ENCODE results near the gene PCDHGB1.
"Not testable (repeated sequence)": the region's sequence is repeated elsewhere in the genome, so short reads cannot be mapped to it uniquely, and the experiment has no call there.

PCDHGB1 gene

GRCh38 chr5:141389153-141390042 is 39.5 kb downstream of the PCDHGB1 start:
- Histone ChIP-seq H3K27me3 (ENCODE audit: insufficient read depth, low read length, poor library complexity) (no peaks in the 10 kb centered on the region), H2AFZ (ENCODE audit: low read depth, low read length) (no peak overlapping the region), H3K4me3 (ENCODE audit: low read depth in 1 of 2, low read length in 2 of 2) (no peak overlapping the region), H3K79me2 (ENCODE audit: insufficient read depth, low read length) (no peaks in the 10 kb centered on the region), H3K9me3 (ENCODE audit: insufficient read depth, low read length, severe bottlenecking) (no peaks in the 10 kb centered on the region), H3K27ac (ENCODE audit: low read length) (no peak overlapping the region), H4K20me1 (ENCODE audit: insufficient read depth, low read length) (no peaks in the 10 kb centered on the region), H3K4me2 (ENCODE audit: insufficient read depth, low read length) (no peak overlapping the region), H3K9ac (ENCODE audit: low read depth, low read length) (no peak overlapping the region), H3K4me1 (ENCODE audit: insufficient read depth, low read length) (no peaks in the 10 kb centered on the region), H3K36me3 (ENCODE audit: insufficient read depth, low read length) (no peaks in the 10 kb centered on the region)
- TF ChIP-seq EZH2 (IDR thresholded peaks at IDR 0.05; ENCODE audit: borderline replicate concordance, low read depth, low read length, severe bottlenecking) (no peak), CTCF (IDR thresholded peaks at IDR 0.05; ENCODE audit: borderline replicate concordance, extremely low read depth, low read length, poor library complexity, severe bottlenecking) (no peak)
- DNase-seq (no peak), ATAC-seq (ENCODE audit: insufficient read depth, low read depth) (no peak)

- Histone ChIP-seq H3K36me3 (ENCODE audit: insufficient read depth, low read length) (no peaks in the 10 kb centered on the region), H3K4me1 (ENCODE audit: insufficient read depth, low read length) (no peaks in the 10 kb centered on the region), H3K9ac (ENCODE audit: low read depth, low read length) (no peak within 1 kb of the TSS), H3K9me3 (ENCODE audit: insufficient read depth, low read length, severe bottlenecking) (no peaks in the 10 kb centered on the region), H4K20me1 (ENCODE audit: insufficient read depth, low read length) (no peaks in the 10 kb centered on the region), H3K79me2 (ENCODE audit: insufficient read depth, low read length) (no peaks in the 10 kb centered on the region), H2AFZ (ENCODE audit: low read depth, low read length) (no peak within 1 kb of the TSS), H3K4me2 (ENCODE audit: insufficient read depth, low read length) (no peak within 1 kb of the TSS), H3K27ac (ENCODE audit: low read length) (no peak within 1 kb of the TSS), H3K27me3 (ENCODE audit: insufficient read depth, low read length, poor library complexity) (no peaks in the 10 kb centered on the region), H3K4me3 (ENCODE audit: low read depth in 1 of 2, low read length in 2 of 2) (no peak within 1 kb of the TSS)
- DNase-seq (no peak), ATAC-seq (ENCODE audit: insufficient read depth, low read depth) (no peak)
- no peak for TF ChIP-seq CTCF (IDR thresholded peaks at IDR 0.05; ENCODE audit: borderline replicate concordance, extremely low read depth, low read length, poor library complexity, severe bottlenecking)
- no peak for TF ChIP-seq EZH2 (IDR thresholded peaks at IDR 0.05; ENCODE audit: borderline replicate concordance, low read depth, low read length, severe bottlenecking)
Observed at GRCh38 chr5:141392429-141393198, 42.7 kb downstream of the PCDHGB1 start, which contains the start of gene PCDHGA8. TSS of gene PCDHGA8 (plus strand) at chr5:141392633. CDS start at chr5:141392814, 181 bp downstream.

- ATAC-seq (ENCODE audit: insufficient read depth, low read depth), result no peak
- Histone ChIP-seq H3K27ac (ENCODE audit: low read length) (no peak overlapping the region), H3K9ac (ENCODE audit: low read depth, low read length) (no peak overlapping the region), H3K27me3 (ENCODE audit: insufficient read depth, low read length, poor library complexity) (no peaks in the 10 kb centered on the region), H3K79me2 (ENCODE audit: insufficient read depth, low read length) (no peaks in the 10 kb centered on the region), H3K4me2 (ENCODE audit: insufficient read depth, low read length) (no peak overlapping the region), H2AFZ (ENCODE audit: low read depth, low read length) (no peak overlapping the region), H3K4me3 (ENCODE audit: low read depth in 1 of 2, low read length in 2 of 2) (no peak overlapping the region), H3K4me1 (ENCODE audit: insufficient read depth, low read length) (no peaks in the 10 kb centered on the region), H3K9me3 (ENCODE audit: insufficient read depth, low read length, severe bottlenecking) (no peaks in the 10 kb centered on the region), H3K36me3 (ENCODE audit: insufficient read depth, low read length) (no peaks in the 10 kb centered on the region), H4K20me1 (ENCODE audit: insufficient read depth, low read length) (no peaks in the 10 kb centered on the region)
- TF ChIP-seq CTCF (IDR thresholded peaks at IDR 0.05; ENCODE audit: borderline replicate concordance, extremely low read depth, low read length, poor library complexity, severe bottlenecking), result no peak
- no peak for TF ChIP-seq EZH2 (IDR thresholded peaks at IDR 0.05; ENCODE audit: borderline replicate concordance, low read depth, low read length, severe bottlenecking)
- no peak for DNase-seq
Observed at GRCh38 chr5:141393267-141393666, 43.4 kb downstream of the PCDHGB1 start.

- H3K36me3 ChIP-seq (ENCODE audit: insufficient read depth, low read length); H2AFZ ChIP-seq (ENCODE audit: low read depth, low read length); H3K27ac ChIP-seq (ENCODE audit: low read length); H4K20me1 ChIP-seq (ENCODE audit: insufficient read depth, low read length); H3K79me2 ChIP-seq (ENCODE audit: insufficient read depth, low read length); H3K4me3 ChIP-seq (ENCODE audit: low read depth in 1 of 2, low read length in 2 of 2); H3K4me1 ChIP-seq (ENCODE audit: insufficient read depth, low read length); DNase-seq; H3K9me3 ChIP-seq (ENCODE audit: insufficient read depth, low read length, severe bottlenecking); H3K27me3 ChIP-seq (ENCODE audit: insufficient read depth, low read length, poor library complexity); ATAC-seq (ENCODE audit: insufficient read depth, low read depth); H3K4me2 ChIP-seq (ENCODE audit: insufficient read depth, low read length); H3K9ac ChIP-seq (ENCODE audit: low read depth, low read length): not testable (repeated sequence)
Observed at GRCh38 chr5:141394401-141395187, 44.7 kb downstream of the PCDHGB1 start.

All from DND-41 (cell line).